GM18870 (cell line): Measurements from ENCODE around the gene TAB2.
A peak's percentile ranks its signal among the peaks of the same experiment; 100 is the strongest.

Experiments
- ATAC-seq: cut with Tn5 transposase; IDR thresholded peaks from one replicate; pipeline ENCODE4 v1.9.1; 2021; ENCODE audit warnings: moderate library complexity; ENCODE audit not compliant: unreplicated experiment

Gene TAB2

DNA sequence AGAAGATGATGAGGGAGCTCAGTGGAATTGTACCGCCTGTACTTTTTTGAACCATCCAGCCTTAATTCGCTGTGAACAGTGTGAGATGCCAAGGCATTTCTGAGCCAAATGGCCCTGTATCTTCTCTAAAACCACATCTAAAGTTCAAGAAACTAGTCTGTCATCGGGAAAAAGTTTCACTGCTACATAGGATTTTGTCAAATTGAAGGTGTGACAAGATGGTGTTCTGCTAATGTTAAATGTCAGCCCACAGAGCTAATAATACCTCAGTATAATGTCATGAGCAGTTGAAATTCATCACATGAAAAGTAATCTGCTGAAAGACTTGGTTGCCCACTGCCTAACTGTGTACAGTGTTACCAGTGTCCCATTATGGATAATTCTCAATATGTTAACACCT lies 92.1 kb downstream of the TAB2 start:
- no peak for ATAC-seq

DNA sequence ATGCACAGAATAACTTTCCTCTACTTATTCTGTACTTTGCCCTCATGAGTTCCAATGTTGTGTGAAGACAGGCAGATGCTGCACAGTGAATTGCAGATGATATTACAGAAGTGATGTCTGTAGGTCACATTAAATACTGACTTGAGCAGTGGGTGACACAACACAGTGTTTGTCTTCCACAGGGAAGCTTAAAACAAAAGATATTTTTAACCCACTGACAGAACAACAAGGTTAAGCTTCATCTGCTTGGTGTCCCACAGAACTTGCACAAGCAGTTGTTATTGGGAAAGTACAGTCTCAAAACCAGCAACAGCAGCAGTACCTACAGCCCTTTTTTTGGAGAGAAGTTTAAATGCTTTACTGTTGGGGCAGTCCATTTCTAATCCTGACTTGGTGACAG lies 93.0 kb downstream of the TAB2 start:
- ATAC-seq = no peak

DNA sequence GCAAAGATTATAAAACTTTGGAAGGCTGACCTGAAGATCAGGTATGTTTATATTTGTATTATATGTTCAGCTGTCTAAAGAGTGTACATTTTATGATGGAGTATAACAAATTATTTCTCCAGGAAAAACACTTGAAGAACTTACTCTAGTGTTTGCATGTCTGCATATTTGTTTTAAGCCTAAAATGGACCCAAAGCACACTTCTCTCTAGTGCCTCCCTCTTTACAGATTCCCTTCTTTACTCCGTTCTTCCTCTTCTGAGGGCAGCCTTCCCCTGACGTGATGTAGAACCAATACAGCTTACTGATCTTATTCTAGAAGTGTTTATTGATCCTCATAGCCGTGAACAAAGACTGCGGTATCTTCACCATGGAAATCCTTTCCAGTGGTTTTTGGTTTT lies 96.5 kb downstream of the TAB2 start:
- no peak for ATAC-seq

DNA sequence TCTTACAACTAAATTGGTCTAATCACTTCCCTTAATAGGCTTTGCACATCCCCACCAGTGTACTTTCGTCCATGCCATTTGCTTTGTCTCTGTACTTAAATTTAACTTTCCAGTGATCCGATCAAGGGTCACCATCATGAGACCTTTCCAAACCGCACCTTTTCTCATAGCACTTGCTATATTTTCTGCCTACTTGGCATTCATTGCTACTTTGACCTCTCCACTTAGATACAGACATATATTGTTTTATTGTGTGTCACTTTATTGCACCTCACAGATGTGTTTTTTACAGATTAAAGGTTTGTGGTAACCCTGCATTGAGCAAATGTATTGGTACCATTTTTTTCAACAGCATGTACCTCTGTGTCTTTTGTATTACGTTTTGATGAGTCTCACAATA lies 97.3 kb downstream of the TAB2 start:
- no peak for ATAC-seq

DNA sequence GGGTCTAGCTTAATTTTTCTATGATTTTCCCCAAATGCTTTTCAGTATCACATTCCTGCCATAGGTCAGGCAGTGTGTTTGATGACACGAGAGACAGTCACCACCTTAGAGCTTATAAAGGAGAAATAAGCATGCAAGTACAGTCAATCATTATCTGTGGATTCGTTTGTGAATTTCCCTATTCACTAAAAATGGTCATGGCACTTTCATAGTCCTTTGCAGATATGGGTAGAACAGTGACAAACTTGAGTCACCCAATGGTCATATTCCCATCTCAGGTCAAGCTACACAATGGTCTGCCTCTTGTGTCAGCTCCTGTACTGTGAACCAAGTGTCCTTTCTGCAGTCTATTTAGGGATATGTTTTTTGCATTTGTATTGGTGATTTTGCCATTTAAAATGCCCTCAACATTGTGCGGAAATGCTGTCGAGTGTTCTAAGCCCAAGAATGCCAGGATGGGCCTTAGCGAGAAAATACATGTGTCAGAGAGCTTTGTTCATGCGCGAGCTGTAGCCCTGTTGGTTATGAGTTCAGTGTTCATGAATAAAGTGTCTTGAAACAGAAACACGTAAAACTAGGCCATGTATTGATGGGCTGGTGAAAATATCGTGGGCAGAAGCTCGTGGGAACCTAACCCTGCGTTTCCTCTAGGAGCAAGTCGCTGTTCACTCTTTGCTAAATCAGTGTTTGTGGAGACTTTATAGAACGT lies 102.3 kb downstream of the TAB2 start:
- no peak for ATAC-seq

DNA sequence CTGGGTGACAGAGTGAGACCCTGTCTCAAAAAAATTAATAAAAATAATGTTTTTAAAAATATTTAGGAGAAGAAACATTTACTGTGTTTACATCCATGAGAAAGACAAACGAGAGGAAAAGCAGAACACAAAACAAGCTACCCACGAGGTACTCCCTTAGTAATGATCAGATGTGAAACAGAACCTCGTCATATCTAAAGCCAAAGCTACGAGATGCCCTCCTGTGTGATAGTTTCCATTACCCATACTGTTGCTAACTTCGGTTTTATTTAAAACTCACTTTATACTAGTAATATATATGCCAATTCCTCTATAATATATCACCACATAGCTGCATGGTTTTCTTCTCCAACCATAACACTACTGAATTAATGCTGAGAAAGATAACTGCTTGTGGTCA lies 103.6 kb downstream of the TAB2 start:
- ATAC-seq = no peak

DNA sequence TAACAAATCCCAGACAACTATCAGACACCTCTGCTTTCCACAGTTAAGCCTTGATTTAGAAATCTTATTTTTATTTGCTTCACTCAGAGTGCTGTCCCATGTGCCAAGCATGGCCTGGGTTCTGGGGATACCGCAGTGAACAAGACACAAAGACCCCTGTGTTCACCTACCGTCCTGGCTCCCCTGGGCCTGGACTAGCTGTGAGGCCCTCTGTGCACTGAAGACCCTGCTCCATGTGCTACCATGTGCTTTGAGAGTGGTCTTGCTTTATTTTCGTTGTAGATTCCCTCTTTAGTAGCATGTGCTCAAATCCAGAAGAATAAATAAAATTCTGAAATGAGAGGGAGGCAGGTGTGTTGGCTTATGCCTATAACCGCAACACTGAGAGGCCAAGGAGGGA lies 105.1 kb downstream of the TAB2 start:
- ATAC-seq = no peak

DNA sequence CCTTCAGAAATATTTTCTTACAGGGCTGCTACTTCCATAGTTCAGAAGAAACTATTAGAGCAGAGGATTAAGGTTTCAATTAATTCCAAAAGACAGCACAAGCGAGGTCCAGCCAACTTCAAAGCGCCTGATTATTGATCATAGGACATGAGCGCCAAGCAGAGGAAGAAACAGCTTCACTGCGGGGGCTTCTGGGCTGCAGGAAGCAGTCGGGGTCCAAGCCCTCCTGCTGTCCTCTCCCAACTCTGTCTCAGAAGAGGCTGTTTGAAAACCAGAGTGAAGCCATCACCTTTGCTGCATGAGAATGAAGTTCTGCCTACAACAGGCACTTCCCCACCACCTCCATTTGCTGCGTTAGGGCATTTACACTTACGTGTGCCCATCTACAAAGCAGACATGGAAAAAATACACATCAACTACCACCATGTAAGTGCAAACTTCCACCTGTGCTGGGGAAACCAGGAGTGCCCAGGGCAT lies 106.5 kb downstream of the TAB2 start:
- ATAC-seq = no peak

DNA sequence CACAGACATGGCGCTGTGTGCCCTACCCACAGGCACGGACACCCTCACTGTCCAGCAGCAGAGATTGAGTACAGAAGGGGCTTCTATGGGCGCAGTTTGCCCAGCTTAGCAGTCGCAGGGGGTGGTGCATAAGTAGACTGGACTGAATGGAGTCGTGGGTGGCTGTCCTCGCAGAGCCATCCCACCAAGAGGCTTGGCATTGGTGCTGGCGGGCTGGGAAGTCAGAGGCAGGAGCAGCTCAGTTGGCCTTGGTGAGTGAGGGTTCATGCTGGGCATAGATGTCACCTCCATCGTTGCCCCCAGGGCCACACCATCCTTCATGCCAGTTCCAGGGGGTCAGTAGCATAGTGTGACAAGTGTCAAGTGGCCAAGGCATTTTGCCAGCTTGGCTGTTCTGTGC lies 107.7 kb downstream of the TAB2 start:
- ATAC-seq = no peak

DNA sequence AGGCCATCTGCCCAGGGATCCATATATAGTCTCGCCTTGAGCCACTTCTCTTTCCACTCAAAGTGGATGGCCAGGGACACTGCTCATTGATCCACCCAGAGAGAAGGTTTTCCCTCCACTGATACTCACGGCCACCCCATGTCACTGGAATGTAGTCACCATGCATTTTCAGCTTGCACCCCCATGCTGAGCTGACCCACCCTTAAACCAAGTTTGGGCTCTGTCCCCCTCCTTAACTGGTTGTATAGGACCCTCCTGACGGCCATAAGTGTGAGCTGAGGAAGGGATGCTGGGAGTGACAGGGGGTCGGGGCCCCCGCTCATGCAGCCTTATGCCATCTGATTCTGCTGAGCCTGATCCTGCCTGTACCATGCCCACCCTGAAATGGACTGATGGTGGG lies 108.2 kb downstream of the TAB2 start:
- no peak for ATAC-seq

DNA sequence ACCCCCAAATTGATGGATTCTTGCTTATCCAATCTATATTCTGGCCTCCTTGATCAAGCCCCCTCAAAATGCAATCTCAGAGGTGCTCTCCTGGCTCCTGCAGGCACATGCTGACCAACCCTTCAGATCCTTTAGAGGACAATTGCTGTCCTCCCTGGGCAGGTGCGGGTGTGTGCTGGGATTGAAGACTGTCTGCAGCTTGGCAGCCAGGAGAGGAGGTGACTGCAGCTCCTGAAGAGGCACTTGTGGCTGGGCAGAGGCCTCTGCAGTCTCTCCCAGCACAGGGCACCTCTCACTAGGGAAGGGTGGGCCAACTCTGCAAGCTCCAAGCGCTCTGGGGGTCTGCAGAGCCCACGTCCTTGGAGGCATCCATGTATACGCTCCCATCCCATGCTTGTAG lies 111.1 kb downstream of the TAB2 start:
- ATAC-seq = no peak

DNA sequence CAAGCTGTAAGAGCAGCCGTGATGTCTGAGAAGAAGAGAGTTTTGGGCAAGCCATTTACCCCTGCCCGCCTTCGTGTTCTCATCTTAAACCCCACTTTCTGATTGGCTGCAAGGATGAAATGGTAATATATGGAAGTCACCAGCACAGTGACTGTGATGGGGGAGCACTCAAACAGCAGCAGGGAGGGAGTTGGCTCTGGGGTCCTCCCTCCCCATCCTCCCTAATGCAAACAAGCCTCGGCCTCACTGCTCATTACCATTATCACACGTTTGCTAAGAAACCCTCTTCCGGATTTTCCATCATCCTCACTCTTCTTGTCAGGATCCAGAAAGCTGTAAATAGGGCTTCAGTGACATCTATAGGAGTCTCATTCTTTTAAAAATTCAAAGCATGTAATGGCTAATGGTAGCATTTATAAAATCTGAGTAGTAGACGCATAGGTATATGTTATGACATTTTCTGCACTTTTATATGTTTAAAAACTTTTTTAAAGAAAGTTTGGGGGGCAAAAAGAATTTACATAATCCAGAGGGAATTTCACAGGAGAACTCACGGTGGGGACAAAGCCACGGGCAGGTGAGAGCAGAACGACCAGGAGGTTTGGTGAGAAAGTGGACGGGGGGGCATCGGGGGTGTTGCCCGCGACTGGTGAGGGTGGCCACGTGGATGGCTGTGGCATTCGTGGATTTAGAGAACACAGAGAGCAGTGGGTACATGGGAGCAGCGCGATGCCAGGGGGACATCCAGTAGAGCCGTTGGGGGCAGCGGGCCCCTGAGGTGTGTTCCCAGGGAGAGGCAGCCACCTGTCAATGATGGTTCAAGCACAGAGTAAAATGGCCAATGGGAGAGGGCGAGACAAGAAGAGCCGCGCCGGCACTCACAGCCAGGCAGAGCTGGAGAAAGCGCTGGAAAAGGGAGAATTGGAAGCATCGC lies 112.2 kb downstream of the TAB2 start:
- ATAC-seq = no peak

DNA sequence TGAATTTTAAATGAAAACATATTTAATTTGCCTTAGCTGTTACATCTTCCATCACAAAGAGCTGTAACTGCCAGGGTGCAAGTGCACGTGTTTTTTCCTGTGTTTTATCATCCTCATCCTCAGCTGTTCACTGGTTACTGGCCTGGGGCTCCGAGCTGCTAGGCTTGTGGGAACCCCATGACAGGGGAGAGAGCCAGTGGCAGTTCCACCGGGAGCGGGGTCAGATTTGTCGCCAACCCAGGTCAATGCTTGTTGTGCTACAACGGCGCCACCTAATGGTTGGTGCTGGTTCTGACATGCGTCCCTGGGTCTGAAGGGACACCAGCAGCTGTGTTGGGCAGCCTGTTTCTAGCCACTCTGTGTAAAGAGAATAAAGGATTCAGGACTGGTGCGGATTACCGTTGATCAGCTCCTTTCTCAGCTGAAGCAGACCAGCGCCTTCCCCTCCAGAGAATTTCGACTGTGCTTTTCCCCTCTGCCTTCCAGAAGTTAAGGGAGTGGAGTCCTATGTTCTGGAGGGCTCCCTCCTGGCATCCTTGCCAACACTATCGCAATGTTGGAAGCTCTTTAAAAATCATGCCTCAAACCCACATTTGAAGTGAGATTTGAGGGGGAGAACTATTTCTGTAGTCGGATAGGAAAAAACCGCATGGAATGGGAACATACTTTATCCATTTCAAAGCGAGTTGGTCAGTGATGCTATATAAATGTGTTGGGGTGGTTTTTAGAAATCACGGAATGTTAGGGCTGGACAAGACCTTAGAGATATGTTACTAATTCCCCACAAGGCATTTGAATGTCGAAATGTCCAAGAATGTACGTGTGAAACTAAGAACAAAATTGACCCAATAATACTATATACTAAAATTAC lies 114.6 kb downstream of the TAB2 start:
- ATAC-seq = peak; percentile 65

DNA sequence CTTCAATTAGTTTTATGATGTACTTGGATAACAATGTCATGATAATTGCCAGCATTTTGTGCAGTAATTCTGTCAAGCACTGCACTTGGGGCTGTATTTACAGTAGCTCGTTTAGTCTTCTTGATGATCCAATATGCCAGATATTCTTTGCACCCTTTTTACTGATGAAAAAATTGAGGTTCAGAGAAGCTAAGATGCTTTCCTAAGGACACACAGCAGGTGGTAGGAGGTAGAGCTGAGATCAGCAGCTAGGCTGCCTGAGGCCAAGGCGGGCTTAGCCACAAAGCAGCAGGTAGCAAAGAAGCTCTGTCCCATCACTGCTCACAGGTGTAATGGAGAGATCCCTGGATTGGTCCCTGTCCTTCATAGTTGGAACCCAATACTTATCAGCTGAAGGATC lies 115.9 kb downstream of the TAB2 start:
- no peak for ATAC-seq

DNA sequence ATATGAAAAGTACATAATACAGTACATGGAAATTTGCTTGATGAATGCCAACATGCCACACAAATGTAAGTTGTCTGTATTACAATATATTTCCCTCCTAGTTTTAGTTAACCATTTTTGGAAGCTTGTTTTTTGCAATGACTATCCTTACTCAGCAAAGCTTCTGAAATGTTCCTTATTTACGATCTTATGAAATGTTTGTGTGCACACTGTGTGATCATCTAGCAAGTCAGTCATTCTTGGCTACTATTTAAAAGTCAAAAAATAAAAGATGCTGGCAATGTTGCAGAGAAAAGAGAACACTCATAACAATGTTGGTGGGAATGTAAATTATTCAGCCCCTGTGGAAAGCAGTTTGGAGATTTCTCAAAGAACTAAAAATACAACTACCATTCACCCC lies 116.4 kb downstream of the TAB2 start:
- ATAC-seq = no peak

DNA sequence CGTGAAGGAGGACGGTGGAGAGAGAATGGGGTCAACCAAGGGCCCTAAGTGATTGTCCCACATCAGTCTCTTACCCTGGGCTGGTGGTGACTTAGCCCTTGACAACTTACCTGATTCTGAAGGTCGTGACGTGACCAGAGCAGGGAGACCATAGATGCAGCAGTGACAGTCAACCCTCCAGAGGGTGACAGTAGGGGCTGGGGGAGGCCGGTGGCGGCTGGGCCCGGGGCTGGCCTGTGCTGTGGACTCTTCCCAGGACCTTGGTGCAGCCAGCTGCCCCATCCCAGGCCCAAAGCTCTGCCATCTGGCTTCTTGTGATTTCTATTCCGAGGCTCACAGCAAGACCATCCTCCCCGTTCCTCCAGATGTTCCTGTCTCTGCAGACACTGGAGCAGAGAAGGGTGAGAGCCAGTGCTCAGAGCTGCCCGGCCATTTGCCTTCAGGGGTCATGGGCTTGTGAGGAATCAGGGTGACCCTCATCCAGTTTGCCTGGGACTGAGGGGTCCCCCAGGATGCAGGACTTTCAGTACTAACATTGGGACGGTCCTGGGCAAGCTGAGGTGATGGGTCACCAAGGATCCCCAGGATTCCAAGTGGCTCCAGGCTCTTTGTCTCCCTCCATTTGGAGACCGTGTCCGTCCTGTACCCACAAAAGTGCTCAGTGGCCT lies 118.5 kb downstream of the TAB2 start:
- no peak for ATAC-seq

DNA sequence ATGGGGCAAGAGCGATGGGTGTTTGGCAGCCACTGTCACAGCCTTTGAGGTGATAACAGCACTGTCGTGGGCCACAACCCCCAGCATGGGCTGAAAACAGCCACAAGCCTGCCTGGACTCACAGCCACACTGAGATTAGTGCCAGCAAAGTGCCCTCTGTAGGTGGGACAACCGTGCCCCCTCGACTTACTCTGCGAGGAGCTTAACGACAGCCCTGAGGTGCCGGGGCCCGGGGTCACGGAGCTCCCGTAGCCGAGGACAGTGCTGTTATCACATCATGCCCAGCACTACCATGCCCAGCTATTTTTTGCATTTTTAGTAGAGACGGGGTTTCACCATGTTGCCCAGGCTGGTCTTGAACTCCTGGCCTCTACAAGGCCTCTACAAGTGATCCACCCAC lies 119.1 kb downstream of the TAB2 start:
- no peak for ATAC-seq

DNA sequence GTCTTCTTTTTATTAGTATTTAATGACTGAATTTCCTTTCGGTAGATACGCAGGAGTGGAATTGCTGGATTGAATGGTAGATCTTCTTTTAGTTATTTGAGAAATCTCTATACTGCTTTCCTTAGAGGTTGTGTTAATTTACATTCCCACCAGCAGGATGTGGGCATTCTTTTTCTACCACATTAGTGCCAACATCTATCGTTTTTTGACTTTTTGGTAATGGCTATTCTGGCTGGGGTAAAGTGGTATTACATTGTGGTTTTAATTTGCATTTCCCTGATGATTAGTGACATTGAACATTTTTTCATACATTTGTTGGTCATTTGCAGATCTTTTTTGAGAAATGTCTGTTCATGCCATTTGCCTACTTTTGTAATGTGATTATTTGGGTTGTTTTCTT lies 119.7 kb downstream of the TAB2 start:
- ATAC-seq = no peak

DNA sequence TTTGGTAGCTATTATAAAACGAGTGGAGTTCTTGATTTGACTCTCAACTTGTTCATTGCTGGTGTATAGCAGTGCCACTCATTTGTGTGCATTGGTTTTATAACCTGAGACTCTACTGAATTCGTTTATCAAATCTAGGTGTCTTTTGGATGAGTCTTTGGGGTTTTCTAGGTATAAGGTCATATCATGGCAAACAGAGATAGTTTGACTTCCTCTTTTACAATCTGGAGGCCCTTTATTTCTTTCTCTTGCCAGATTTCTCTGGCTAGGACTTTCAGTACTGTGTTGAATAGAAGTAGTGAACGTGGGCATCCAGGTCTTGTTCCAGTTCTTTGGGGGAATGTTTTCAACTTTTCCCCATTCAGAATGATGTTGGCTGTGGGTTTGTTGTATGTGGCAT lies 121.3 kb downstream of the TAB2 start:
- ATAC-seq = no peak

DNA sequence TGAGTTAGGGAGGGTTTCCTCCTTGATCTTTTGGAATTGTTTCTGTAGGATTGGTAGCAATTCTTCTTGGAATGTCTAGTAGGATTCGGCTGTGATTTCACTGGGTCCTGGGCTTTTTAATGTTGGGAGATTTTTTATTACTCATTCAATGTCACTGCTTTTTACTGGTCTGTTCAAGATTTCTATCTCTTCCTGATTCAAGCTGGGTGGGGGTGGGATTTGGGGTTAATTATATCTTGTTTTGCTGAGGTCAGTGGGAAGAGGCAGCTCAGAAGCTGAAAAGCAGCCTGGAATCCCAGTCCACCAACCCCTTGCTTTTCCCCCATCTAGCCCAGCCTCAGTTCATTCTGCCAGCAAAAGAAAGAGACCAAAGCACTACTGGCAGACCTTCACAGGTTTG lies 122.1 kb downstream of the TAB2 start:
- no peak for ATAC-seq
